Calu3 (cell line): ENCODE data around the gene MBNL2. TPM values are rescaled to one million over a fixed set of nuclear protein-coding genes. Genes with fewer than 3 reads are reported as not detected.
"Not testable (repeated sequence)": the region's sequence is repeated elsewhere in the genome, so short reads cannot be mapped to it uniquely, and the experiment has no call there.

ENCODE experiments used
- BruUV-seq: library from RNA; stranded (reverse); fragments of 400-500 nt; replicated peaks from 2 replicates; lab custom pipeline; 2021; lab: Mats Ljungman, UMichigan
- CTCF ChIA-PET: fragments of 300-600 bp; sonication (Branson Sonifier 250); formaldehyde crosslinking; loops from one replicate; lab custom pipeline; 2022; ENCODE audit warnings: antibody characterized with exemption; lab: Charles Lee
- DNase-seq: peaks from one replicate; pipeline ENCODE4 v3.0.0; 2022
- H3K27ac Mint-ChIP-seq: one replicate; pipeline ENCODE4 v1.8.0; 2022; ENCODE audit warnings: mixed read lengths; ENCODE audit not compliant: unreplicated experiment
- H3K27me3 Mint-ChIP-seq: one replicate; pipeline ENCODE4 v1.8.0; 2022; ENCODE audit warnings: mixed read lengths; ENCODE audit not compliant: unreplicated experiment
- H3K36me3 Mint-ChIP-seq: one replicate; pipeline ENCODE4 v1.8.0; 2022; ENCODE audit warnings: mild to moderate bottlenecking, moderate library complexity, mixed read lengths; ENCODE audit not compliant: insufficient read depth, unreplicated experiment
- H3K4me1 Mint-ChIP-seq: one replicate; pipeline ENCODE4 v1.8.0; 2022; ENCODE audit warnings: mild to moderate bottlenecking, low read depth, mixed read lengths; ENCODE audit not compliant: unreplicated experiment
- H3K4me3 Mint-ChIP-seq: one replicate; pipeline ENCODE4 v1.8.0; 2022; ENCODE audit warnings: mild to moderate bottlenecking, low read depth, moderate library complexity, mixed read lengths; ENCODE audit not compliant: unreplicated experiment
- H3K9me3 Mint-ChIP-seq: one replicate; pipeline ENCODE4 v1.8.0; 2022; ENCODE audit warnings: low read depth, mixed read lengths; ENCODE audit not compliant: unreplicated experiment
- CTCF ChIP-seq: fragments of 200-600 bp; IDR thresholded peaks from one replicate; pipeline ENCODE4 v1.8.0; 2022; ENCODE audit warnings: antibody characterized with exemption; ENCODE audit not compliant: unreplicated experiment
- intact Hi-C: fragments of 100-400 bp; cut with micrococcal nuclease; formaldehyde crosslinking; loops from one replicate; pipeline ENCODE4 v1.10.0; 2022; ENCODE audit not compliant: unreplicated experiment
- total RNA-seq: library from RNA; stranded (reverse); gene quantifications from 2 replicates; pipeline ENCODE4 v1.2.3, GENCODE V29; 2022

MBNL2 gene
- total RNA-seq, 1 experiment from 2014 or later: 37.1 TPM

- no peaks in the 10 kb centered on the region for H3K9me3 Mint-ChIP-seq
- DNase-seq: no peak
- intact Hi-C loops: no loop called here
- BruUV-seq: no TSS peak
- no peaks in the 10 kb centered on the region for H3K36me3 Mint-ChIP-seq
- CTCF ChIA-PET: no interaction called here
- H3K27ac Mint-ChIP-seq: no peak overlapping the region
- H3K4me1 Mint-ChIP-seq: peaks cover 5% of the 10 kb centered on the region
- TF ChIP-seq CTCF: no peak
- H3K4me3 Mint-ChIP-seq: no peak overlapping the region
- H3K27me3 Mint-ChIP-seq: no peaks in the 10 kb centered on the region
These were observed 16.2 kb upstream of the MBNL2 start for GRCh38 chr13:97205982-97206381.

- CTCF ChIA-PET, H3K36me3 Mint-ChIP-seq, BruUV-seq, DNase-seq, H3K27ac Mint-ChIP-seq, H3K4me3 Mint-ChIP-seq, H3K27me3 Mint-ChIP-seq, intact Hi-C loops, H3K9me3 Mint-ChIP-seq: not testable (repeated sequence)
- H3K4me1 Mint-ChIP-seq: peaks cover 16% of the 10 kb centered on the region
These were observed 14.9 kb upstream of the MBNL2 start for GRCh38 chr13:97207252-97207651.

GRCh38 chr13:97211300-97211699, 10.8 kb upstream of the MBNL2 start:
- no peaks in the 10 kb centered on the region for H3K27me3 Mint-ChIP-seq
- CTCF ChIA-PET: interaction anchor here (1.5 kb wide), 1 partner anchor 101 kb away, joined by 8 read pairs; no protein-coding TSS in a partner anchor
- H3K4me3 Mint-ChIP-seq: no peak overlapping the region
- no peak for TF ChIP-seq CTCF
- no peaks in the 10 kb centered on the region for H3K9me3 Mint-ChIP-seq
- no TSS peak for BruUV-seq
- peaks cover 26% of the 10 kb centered on the region for H3K4me1 Mint-ChIP-seq
- peak overlapping the region; percentile 78 for H3K27ac Mint-ChIP-seq
- intact Hi-C loops: no loop called here
- no peak for DNase-seq
- peaks cover 4% of the 10 kb centered on the region for H3K36me3 Mint-ChIP-seq

DNA sequence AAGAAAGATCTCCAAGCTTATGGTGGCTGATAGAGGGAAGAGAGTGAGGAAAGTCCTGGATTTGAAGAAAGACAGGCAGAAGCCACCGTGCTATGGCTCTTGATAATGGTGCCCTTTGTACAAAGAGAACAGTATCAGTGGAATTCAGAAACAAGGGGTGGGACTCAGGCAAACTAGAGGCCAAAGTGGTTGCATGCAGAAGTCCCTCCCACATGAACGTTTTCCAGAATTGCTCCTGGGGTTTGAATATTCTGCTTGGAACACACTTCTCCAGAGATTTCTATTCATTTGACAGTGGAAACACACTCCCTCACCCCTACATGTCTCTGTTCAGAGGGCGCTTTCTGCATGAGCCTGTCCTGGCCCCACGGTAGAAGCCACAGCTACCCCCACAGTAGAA, 10.1 kb upstream of the MBNL2 start:
- DNase-seq: no peak
- Mint-ChIP-seq H3K36me3 (peaks cover 4% of the 10 kb centered on the region), H3K9me3 (no peaks in the 10 kb centered on the region), H3K27me3 (no peaks in the 10 kb centered on the region), H3K27ac (peak overlapping the region; percentile 78), H3K4me3 (no peak overlapping the region), H3K4me1 (peaks cover 26% of the 10 kb centered on the region)
- TF ChIP-seq CTCF: no peak
- BruUV-seq: no TSS peak
- CTCF ChIA-PET: interaction anchor here (1.0 to 1.8 kb wide), 3 partner anchors 12 to 103 kb away, joined by 4 to 21 read pairs (median 4); no protein-coding TSS in a partner anchor
- intact Hi-C loops: loop anchor here (1.0 to 2.0 kb wide), 2 partner anchors 101 to 181 kb away; no protein-coding TSS in a partner anchor

DNA sequence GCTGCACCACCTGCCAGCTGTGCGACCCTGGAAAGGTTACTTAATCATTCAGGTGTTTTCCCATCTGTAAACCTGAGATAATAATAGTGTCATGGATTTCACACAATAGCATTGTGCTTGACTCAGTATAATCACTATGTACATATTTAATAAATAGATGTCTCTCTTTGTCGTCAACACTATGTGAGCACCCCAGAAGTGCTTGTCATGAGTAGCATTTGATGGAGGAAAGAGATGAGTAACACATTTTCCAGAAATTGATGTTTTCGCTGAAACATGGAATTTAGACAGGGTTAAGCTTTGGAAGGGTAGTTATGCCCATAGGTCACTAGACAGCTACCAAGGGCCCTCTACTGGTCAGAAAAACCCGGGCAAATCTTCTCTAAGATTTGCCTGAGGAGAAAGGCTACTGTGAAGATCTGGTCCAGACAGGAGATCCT, 9.5 kb upstream of the MBNL2 start:
- Mint-ChIP-seq H3K36me3 (peaks cover 4% of the 10 kb centered on the region), H3K9me3 (no peaks in the 10 kb centered on the region), H3K4me3 (no peak overlapping the region), H3K27me3 (no peaks in the 10 kb centered on the region), H3K27ac (peak overlapping the region; percentile 78), H3K4me1 (peaks cover 26% of the 10 kb centered on the region)
- no peak for TF ChIP-seq CTCF
- intact Hi-C loops: loop anchor here (1.0 to 2.0 kb wide), 2 partner anchors 102 to 181 kb away; no protein-coding TSS in a partner anchor
- CTCF ChIA-PET: interaction anchor here (1.0 to 1.8 kb wide), 4 partner anchors 11 to 103 kb away, joined by 3 to 21 read pairs (median 4); no protein-coding TSS in a partner anchor
- no TSS peak for BruUV-seq
- no peak for DNase-seq
